Ovary (tissue), 3 donors: ENCODE results near the gene HIBADH.

Experiments used
- CTCF ChIP-seq, 3 donors: fragments of 450-650 bp in 2 of 3; fragments of 200-600 bp in 1 of 3; IDR thresholded peaks; one replicate each; pipeline versions ENCODE4 v1.5.1 to v1.8.0; 2016 to 2022; ENCODE audit warnings: antibody characterized with exemption in 3 of 3, mild to moderate bottlenecking in 1 of 3
- POLR2A ChIP-seq: fragments of 450-650 bp; IDR thresholded peaks from one replicate; pipeline ENCODE4 v1.6.1; 2017; ENCODE audit warnings: antibody characterized with exemption, mild to moderate bottlenecking, moderate library complexity
- donor health status: DM: no; HTN: no; CAD: no.

- TF ChIP-seq CTCF (IDR thresholded peaks at IDR 0.05) (no peak), POLR2A (no peak)
These were observed 126.9 kb downstream of the HIBADH start for GRCh38 chr7:27535795-27536194.
